Measurements from ENCODE around the gene DMRT2.

Gene DMRT2

DNA sequence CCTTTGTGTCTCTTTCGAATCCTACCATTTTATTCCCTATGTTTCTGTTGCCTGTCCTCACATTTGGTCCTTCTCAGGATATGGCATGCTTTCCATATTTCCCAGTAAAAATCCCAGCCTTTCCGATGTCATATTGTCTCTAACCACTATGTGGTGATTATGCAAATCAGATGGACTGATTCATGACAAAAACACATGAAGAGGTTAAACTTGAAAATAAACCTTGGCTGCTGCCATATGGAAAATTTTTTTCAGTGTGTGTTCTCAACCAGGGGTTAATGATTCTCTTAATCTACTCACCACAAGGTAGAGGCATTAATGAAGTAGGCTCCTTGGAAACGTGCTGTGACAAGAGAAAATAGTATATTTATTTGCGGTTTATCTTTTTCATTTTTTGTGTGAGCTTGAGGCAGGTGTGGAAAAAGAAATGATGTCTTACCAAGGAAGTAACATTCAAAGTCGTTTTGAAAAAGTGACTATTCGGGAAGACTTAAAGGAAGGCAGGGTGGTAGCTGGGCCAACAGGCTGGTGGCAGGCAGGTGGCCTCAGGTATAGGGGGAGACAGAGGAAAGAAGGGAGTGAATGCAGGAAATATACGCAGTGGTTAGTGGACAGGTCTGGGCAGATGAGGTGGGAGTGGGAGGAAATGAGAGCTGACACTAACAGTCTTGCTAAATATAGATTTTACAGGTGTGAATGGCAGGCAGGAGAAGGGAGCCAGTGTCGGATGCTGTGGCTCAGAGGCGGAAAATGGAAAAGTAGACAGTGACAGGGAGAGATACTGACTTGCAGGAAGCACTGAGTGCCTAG, 46.2 kb downstream of the DMRT2 start:
- DNase-seq: no peak

DNA sequence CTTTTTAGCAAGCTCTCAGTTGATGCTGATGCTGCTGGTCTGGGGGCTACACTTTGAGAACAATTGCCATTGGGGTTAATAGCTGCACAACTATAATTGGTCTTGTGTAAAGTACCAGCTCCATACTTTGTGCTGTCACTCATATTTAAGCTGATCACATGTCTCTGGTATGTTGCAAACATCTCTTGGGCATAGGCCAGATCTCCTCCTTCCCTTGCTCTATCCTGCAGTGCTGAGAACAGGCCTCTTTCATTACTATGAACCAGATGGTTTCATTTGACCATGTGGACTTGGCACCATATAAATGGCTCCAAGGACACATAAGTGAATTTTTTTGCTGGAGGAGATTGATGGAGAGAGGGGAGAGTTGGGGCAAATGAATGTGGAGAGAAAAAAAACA, 48.4 kb downstream of the DMRT2 start:
- no peak for DNase-seq

DNA sequence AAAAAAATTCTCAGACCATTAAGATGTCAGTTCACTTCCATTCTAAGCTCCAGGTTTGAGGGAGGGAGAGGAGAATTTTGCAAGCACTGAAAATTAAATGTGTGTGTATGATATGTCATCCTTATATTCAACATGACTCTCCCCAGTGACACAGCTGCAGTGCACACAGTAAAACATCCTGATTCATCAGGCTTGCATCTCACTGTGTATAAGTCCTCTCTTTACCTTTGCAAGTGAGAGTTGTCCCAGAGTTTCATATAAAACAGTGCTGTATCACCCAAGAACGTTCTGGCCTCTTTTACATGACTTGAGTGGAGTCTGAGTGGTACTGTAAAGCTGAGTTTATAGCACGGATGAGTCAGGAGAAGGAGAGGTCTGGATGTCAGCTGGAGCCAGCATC, 50.0 kb downstream of the DMRT2 start:
- DNase-seq: no peak

DNA sequence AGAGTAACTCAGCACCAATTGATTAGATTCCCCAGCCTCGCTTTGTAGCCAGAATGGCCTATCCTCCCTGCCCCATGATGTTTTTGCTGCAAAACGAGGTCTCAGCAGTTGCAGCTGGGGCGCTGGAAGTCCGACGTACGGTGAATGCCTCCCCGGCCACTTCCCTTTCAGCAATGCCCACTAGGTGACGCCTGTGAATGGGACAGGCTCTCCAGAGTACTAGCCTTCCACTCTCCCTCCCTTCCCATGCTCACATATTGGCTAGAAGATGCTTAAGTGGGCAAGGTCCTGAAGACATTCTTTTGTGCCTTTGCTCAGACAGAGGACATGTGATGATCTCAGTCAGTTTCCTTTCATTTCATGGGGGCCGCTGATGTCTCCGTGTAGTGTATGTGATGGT, 50.8 kb downstream of the DMRT2 start:
- DNase-seq: peak; percentile 1

DNA sequence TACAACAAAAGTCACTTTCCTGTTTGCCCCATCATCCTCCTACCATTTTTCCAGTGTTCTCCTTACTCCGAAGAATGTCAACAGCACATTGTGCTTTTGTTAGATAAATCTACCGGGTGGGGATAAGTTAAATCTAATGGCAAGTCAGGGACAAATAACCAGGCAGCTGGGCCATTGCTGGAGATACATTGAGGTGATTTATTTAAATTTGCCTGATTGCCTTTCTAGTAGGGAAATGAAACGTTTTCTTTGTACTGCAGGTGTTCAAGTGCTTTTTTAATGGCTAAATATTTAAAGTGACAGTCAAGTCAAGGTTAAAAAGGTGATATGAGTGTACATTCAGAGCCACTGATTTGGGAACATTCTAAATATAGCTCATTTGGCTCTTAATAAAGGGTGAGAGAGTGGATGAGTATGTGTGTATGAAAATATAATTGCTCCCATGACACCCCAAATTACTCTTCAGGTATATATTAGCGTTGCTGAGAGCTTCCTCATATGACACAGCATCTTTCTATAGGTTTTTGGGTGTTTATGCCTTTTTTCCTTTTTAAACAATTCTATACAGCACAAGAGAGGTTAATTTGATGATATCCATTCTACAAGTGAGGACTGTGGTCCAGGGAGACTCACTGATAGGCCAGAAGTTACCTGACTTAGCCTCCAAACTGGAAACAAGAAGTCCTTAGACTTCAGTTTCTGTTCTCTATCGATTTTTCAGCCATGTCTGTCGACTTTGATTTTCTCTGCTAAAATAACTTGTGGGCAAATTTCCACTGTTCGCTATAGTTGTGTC, 51.9 kb downstream of the DMRT2 start:
- no peak for DNase-seq

DNA sequence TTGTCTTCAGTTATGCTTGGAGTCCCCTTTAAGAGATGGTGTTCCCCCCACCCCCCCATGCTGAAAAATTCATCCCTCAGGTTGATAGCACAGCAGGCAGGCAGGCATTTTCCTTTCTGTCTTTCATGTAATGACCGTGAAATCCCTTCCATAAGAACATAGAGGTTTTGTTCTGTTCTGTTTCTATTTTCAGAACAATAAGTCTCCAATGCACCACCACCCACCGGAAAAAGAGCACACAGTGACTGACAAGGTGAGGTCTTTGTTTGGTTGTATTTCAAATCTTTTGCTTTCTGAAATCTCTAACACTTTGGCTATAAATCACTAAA, 52.4 kb downstream of the DMRT2 start:
- DNase-seq: no peak

Measured in OCI-M1 (cell line).